ENCODE data around the gene CFAP46. TPM values are rescaled to one million over a fixed set of nuclear protein-coding genes. Genes with fewer than 3 reads are reported as not detected.
"Not testable (repeated sequence)": the region's sequence is repeated elsewhere in the genome, so short reads cannot be mapped to it uniquely, and the experiment has no call there.

CFAP46 gene
- total and polyA plus RNA-seq, 2 experiments from 2014 or later, result 0.20 to 0.22 TPM

GRCh38 chr10:132774181-132774901 lies 168.0 kb downstream of the CFAP46 start:
- Histone ChIP-seq H3K27ac (no peak overlapping the region), H3F3A (ENCODE audit: insufficient read depth) (no peaks in the 10 kb centered on the region), H3K36me3 (ENCODE audit: low read depth) (no peaks in the 10 kb centered on the region), H3K4me3 (no peak overlapping the region), H3K9me2 (ENCODE audit: insufficient read depth) (no peaks in the 10 kb centered on the region), H2AFZ (no peak overlapping the region), H3K9me3 (ENCODE audit: low read depth) (no peaks in the 10 kb centered on the region), H3K4me1 (ENCODE audit: insufficient read depth) (no peaks in the 10 kb centered on the region), H3K27me3 (replicated peaks; ENCODE audit: insufficient read depth) (no peaks in the 10 kb centered on the region), H4K20me1 (ENCODE audit: insufficient read depth) (no peaks in the 10 kb centered on the region), H3K9ac (no peak overlapping the region), H3K4me2 (ENCODE audit: unreplicated experiment) (no peak overlapping the region), H3K79me2 (ENCODE audit: insufficient read depth) (no peaks in the 10 kb centered on the region)
- DNase-seq, result no peak
- in situ Hi-C loops (cut with MboI), result no loop called here
- 77 to 82% methylated on average over 26 to 29 of the region's 29 CpGs for WGBS, 2 experiments (ENCODE audit: low coverage in 1 of 2, low lambda C conversion rate in 2 of 2, missing lambda C conversion rate in 2 of 2)
- TF ChIP-seq EZH2phosphoT487 (IDR thresholded peaks at IDR 0.05; ENCODE audit: insufficient read depth, low read depth) (no peak), EZH2 (IDR thresholded peaks at IDR 0.05; ENCODE audit: insufficient read depth, poor library complexity, severe bottlenecking) (no peak)

- H3F3A ChIP-seq (ENCODE audit: insufficient read depth); H3K36me3 ChIP-seq (ENCODE audit: low read depth); H4K20me1 ChIP-seq (ENCODE audit: insufficient read depth); H3K27ac ChIP-seq; H2AFZ ChIP-seq; H3K4me2 ChIP-seq (ENCODE audit: unreplicated experiment); H3K9ac ChIP-seq; H3K27me3 ChIP-seq (replicated peaks; ENCODE audit: insufficient read depth); H3K79me2 ChIP-seq (ENCODE audit: insufficient read depth); H3K9me2 ChIP-seq (ENCODE audit: insufficient read depth); H3K9me3 ChIP-seq (ENCODE audit: low read depth); DNase-seq; H3K4me3 ChIP-seq; H3K4me1 ChIP-seq (ENCODE audit: insufficient read depth); in situ Hi-C loops (cut with MboI): not testable (repeated sequence)
- WGBS, 2 experiments (ENCODE audit: low coverage in 1 of 2, low lambda C conversion rate in 2 of 2, missing lambda C conversion rate in 2 of 2), result 92 to 99% methylated on average over 11 to 23 of the region's 25 CpGs
Observed at GRCh38 chr10:132772816-132773215, 169.6 kb downstream of the CFAP46 start.

- TF ChIP-seq EZH2phosphoT487 (IDR thresholded peaks at IDR 0.05; ENCODE audit: insufficient read depth, low read depth) (no peak), EZH2 (IDR thresholded peaks at IDR 0.05; ENCODE audit: insufficient read depth, poor library complexity, severe bottlenecking) (no peak)
- 95 to 97% methylated on average over 45 of the region's 45 CpGs for WGBS, 2 experiments (ENCODE audit: low coverage in 1 of 2, low lambda C conversion rate in 2 of 2, missing lambda C conversion rate in 2 of 2)
- in situ Hi-C loops (cut with MboI), result no loop called here
Observed at GRCh38 chr10:132770061-132771021, 172.0 kb downstream of the CFAP46 start.

GRCh38 chr10:132768346-132769248 lies 173.8 kb downstream of the CFAP46 start:
- no peak overlapping the region for H3K4me2 ChIP-seq (ENCODE audit: unreplicated experiment)
- H3K27me3 ChIP-seq (replicated peaks; ENCODE audit: insufficient read depth), result no peaks in the 10 kb centered on the region
- H3K79me2 ChIP-seq (ENCODE audit: insufficient read depth), result no peaks in the 10 kb centered on the region
- H2AFZ ChIP-seq, result no peak overlapping the region
- H3K36me3 ChIP-seq (ENCODE audit: low read depth), result no peaks in the 10 kb centered on the region
- H3K4me1 ChIP-seq (ENCODE audit: insufficient read depth), result no peaks in the 10 kb centered on the region
- WGBS, 2 experiments (ENCODE audit: low coverage in 1 of 2, low lambda C conversion rate in 2 of 2, missing lambda C conversion rate in 2 of 2), result 97 to 99% methylated on average over 37 to 41 of the region's 41 CpGs
- no peaks in the 10 kb centered on the region for H3K9me3 ChIP-seq (ENCODE audit: low read depth)
- in situ Hi-C loops (cut with MboI), result no loop called here
- TF ChIP-seq EZH2phosphoT487 (IDR thresholded peaks at IDR 0.05; ENCODE audit: insufficient read depth, low read depth) (no peak), EZH2 (IDR thresholded peaks at IDR 0.05; ENCODE audit: insufficient read depth, poor library complexity, severe bottlenecking) (no peak)
- no peaks in the 10 kb centered on the region for H3K9me2 ChIP-seq (ENCODE audit: insufficient read depth)
- no peak overlapping the region for H3K9ac ChIP-seq
- H4K20me1 ChIP-seq (ENCODE audit: insufficient read depth), result no peaks in the 10 kb centered on the region
- no peak overlapping the region for H3K27ac ChIP-seq
- H3K4me3 ChIP-seq, result no peak overlapping the region
- H3F3A ChIP-seq (ENCODE audit: insufficient read depth), result no peaks in the 10 kb centered on the region
- DNase-seq, result no peak

More at GRCh38 chr10:132770061-132771021, 172.0 kb downstream of the CFAP46 start:
- Histone ChIP-seq H3K4me1 (ENCODE audit: insufficient read depth) (no peaks in the 10 kb centered on the region), H4K20me1 (ENCODE audit: insufficient read depth) (no peaks in the 10 kb centered on the region), H3K9ac (no peak overlapping the region), H3K4me2 (ENCODE audit: unreplicated experiment) (no peak overlapping the region), H3K9me3 (ENCODE audit: low read depth) (no peaks in the 10 kb centered on the region), H3K79me2 (ENCODE audit: insufficient read depth) (no peaks in the 10 kb centered on the region), H3F3A (ENCODE audit: insufficient read depth) (no peaks in the 10 kb centered on the region), H3K27me3 (replicated peaks; ENCODE audit: insufficient read depth) (no peaks in the 10 kb centered on the region), H3K27ac (no peak overlapping the region), H3K4me3 (no peak overlapping the region), H3K9me2 (ENCODE audit: insufficient read depth) (no peaks in the 10 kb centered on the region), H3K36me3 (ENCODE audit: low read depth) (no peaks in the 10 kb centered on the region), H2AFZ (no peak overlapping the region)
- DNase-seq, result no peak

Measured in GM23248 (cell line).